Measurements from ENCODE around the gene PRKCA. TPM values are rescaled to one million over a fixed set of nuclear protein-coding genes. Genes with fewer than 3 reads are reported as not detected.
"Not testable (repeated sequence)": the region's sequence is repeated elsewhere in the genome, so short reads cannot be mapped to it uniquely, and the experiment has no call there.

Gene PRKCA
- total RNA-seq, 4 donors from 2014 or later, result 24.5 to 61.9 (median 40.8) TPM

GRCh38 chr17:66472123-66472522 is 169.7 kb downstream of the PRKCA start:
- Histone ChIP-seq H3K36me3 (no peaks in the 10 kb centered on the region), H3K9me3 (no peaks in the 10 kb centered on the region), H3K4me1 (peaks cover 18 to 39% (median 33%) of the 10 kb centered on the region in 4 donors), H3K4me3 (no peak overlapping the region), H3K27ac (replicated peaks in 1 of 4) (no peak overlapping the region), H3K27me3 (no peaks in the 10 kb centered on the region)
- no peak for DNase-seq (ENCODE audit: extremely low spot score)
- TF ChIP-seq EP300 (IDR thresholded peaks at IDR 0.05) (no peak), POLR2AphosphoS5 (IDR thresholded peaks at IDR 0.05) (no peak), POLR2A (IDR thresholded peaks at IDR 0.05; ENCODE audit: low read depth) (no peak), CTCF (IDR thresholded peaks at IDR 0.05) (no peak)
- intact Hi-C loops (cut with DNase I), result no loop called here
- WGBS, result 81% methylated on average over 4 of the region's 4 CpGs

GRCh38 chr17:66474258-66474657 is 171.8 kb downstream of the PRKCA start:
- Histone ChIP-seq H3K4me1 (peaks cover 3 to 17% (median 12%) of the 10 kb centered on the region in 4 donors), H3K36me3 (no peaks in the 10 kb centered on the region), H3K27me3 (no peaks in the 10 kb centered on the region), H3K9me3 (no peaks in the 10 kb centered on the region), H3K27ac (replicated peaks in 1 of 4) (no peak overlapping the region), H3K4me3 (no peak overlapping the region)
- intact Hi-C loops (cut with DNase I), result no loop called here
- DNase-seq (ENCODE audit: extremely low spot score), result no peak
- TF ChIP-seq CTCF (IDR thresholded peaks at IDR 0.05) (no peak), POLR2AphosphoS5 (IDR thresholded peaks at IDR 0.05) (no peak), EP300 (IDR thresholded peaks at IDR 0.05) (no peak), POLR2A (IDR thresholded peaks at IDR 0.05; ENCODE audit: low read depth) (no peak)
- 96% methylated on average over 1 of the region's 1 CpG for WGBS

- Histone ChIP-seq H3K27ac (replicated peaks in 1 of 4) (no peak overlapping the region), H3K27me3 (no peaks in the 10 kb centered on the region), H3K4me3 (no peak overlapping the region), H3K36me3 (no peaks in the 10 kb centered on the region), H3K4me1 (peaks cover 0 to 13% (median 6%) of the 10 kb centered on the region in 4 donors), H3K9me3 (no peaks in the 10 kb centered on the region)
- WGBS, result 92% methylated on average over 8 of the region's 8 CpGs
- no peak for DNase-seq (ENCODE audit: extremely low spot score)
- TF ChIP-seq EP300 (IDR thresholded peaks at IDR 0.05) (no peak), POLR2AphosphoS5 (IDR thresholded peaks at IDR 0.05) (no peak), POLR2A (IDR thresholded peaks at IDR 0.05; ENCODE audit: low read depth) (no peak), CTCF (IDR thresholded peaks at IDR 0.05) (no peak)
- intact Hi-C loops (cut with DNase I), result no loop called here
Measured at GRCh38 chr17:66474806-66475497, 172.5 kb downstream of the PRKCA start.

GRCh38 chr17:66476014-66476413 is 173.6 kb downstream of the PRKCA start:
- no peaks in the 10 kb centered on the region for H3K9me3 ChIP-seq
- H3K4me3 ChIP-seq, result no peak overlapping the region
- no peaks in the 10 kb centered on the region for H3K36me3 ChIP-seq
- WGBS, result 97% methylated on average over 6 of the region's 6 CpGs
- TF ChIP-seq POLR2AphosphoS5 (IDR thresholded peaks at IDR 0.05), result no peak
- intact Hi-C loops (cut with DNase I), result no loop called here
- no peak for DNase-seq (ENCODE audit: extremely low spot score)
- no peaks in the 10 kb centered on the region for H3K27me3 ChIP-seq
- peaks cover 0 to 13% (median 3%) of the 10 kb centered on the region in 4 donors for H3K4me1 ChIP-seq
- no peak overlapping the region for H3K27ac ChIP-seq (replicated peaks in 1 of 4)

- 93% methylated on average over 11 of the region's 11 CpGs for WGBS
- TF ChIP-seq CTCF (IDR thresholded peaks at IDR 0.05) (no peak), EP300 (IDR thresholded peaks at IDR 0.05) (no peak), POLR2A (IDR thresholded peaks at IDR 0.05; ENCODE audit: low read depth) (no peak), POLR2AphosphoS5 (IDR thresholded peaks at IDR 0.05) (no peak)
- intact Hi-C loops (cut with DNase I), result no loop called here
Measured at GRCh38 chr17:66477615-66478283, 175.3 kb downstream of the PRKCA start.

GRCh38 chr17:66479230-66479889 is 176.9 kb downstream of the PRKCA start:
- intact Hi-C loops (cut with DNase I); H3K4me3 ChIP-seq; H3K9me3 ChIP-seq; H3K36me3 ChIP-seq; H3K27me3 ChIP-seq; H3K4me1 ChIP-seq; H3K27ac ChIP-seq (replicated peaks in 1 of 4); DNase-seq (ENCODE audit: extremely low spot score): not testable (repeated sequence)
- WGBS, result 90% methylated on average over 2 of the region's 2 CpGs

More at GRCh38 chr17:66477615-66478283, 175.3 kb downstream of the PRKCA start:
- no peak for DNase-seq (ENCODE audit: extremely low spot score)
- no peak overlapping the region for H3K4me3 ChIP-seq
- no peaks in the 10 kb centered on the region for H3K36me3 ChIP-seq
- peaks cover 0 to 4% (median 0%) of the 10 kb centered on the region in 4 donors for H3K4me1 ChIP-seq
- H3K9me3 ChIP-seq, result no peaks in the 10 kb centered on the region
- H3K27me3 ChIP-seq, result no peaks in the 10 kb centered on the region
- no peak overlapping the region for H3K27ac ChIP-seq (replicated peaks in 1 of 4)
